HepG2 (cell line): Measurements from ENCODE around the gene ATP5F1A. TPM values are rescaled to one million over a fixed set of nuclear protein-coding genes. Genes with fewer than 3 reads are reported as not detected.
A peak's percentile ranks its signal among the peaks of the same experiment; 100 is the strongest.

Experiments
- ATAD3A ChIP-seq: sonication (generic); formaldehyde crosslinking; IDR thresholded peaks from 2 replicates; pipeline ENCODE4 v1.4.0; 2020; ENCODE audit warnings: missing genetic modification reagents
- GABPA ChIP-seq, 2 experiments: IDR thresholded peaks; 2 replicates each; pipeline ENCODE4 v1.6.1; 2011 to 2016; ENCODE audit warnings: low read depth in 2 of 2, low read length in 1 of 2, missing biosample characterization in 1 of 2, missing genetic modification characterization in 1 of 2
- HES4 ChIP-seq: sonication (generic); formaldehyde crosslinking; IDR thresholded peaks from 2 replicates; pipeline ENCODE4 v1.9.0; 2021; ENCODE audit warnings: mild to moderate bottlenecking, missing genetic modification reagents, borderline replicate concordance
- KDM3A ChIP-seq: IDR thresholded peaks from 2 replicates; pipeline ENCODE4 v1.6.1; 2018; ENCODE audit warnings: low read depth, missing compliant biosample characterization
- KLF16 ChIP-seq, 2 experiments: sonication (generic) in 1 of 2; formaldehyde crosslinking in 1 of 2; IDR thresholded peaks; 2 replicates each; pipeline versions ENCODE4 v1.6.1 to v1.8.0; 2016 to 2023; ENCODE audit warnings: missing genetic modification reagents in 2 of 2, missing compliant biosample characterization in 1 of 2
- MEF2D ChIP-seq: sonication (generic); formaldehyde crosslinking; IDR thresholded peaks from 2 replicates; pipeline ENCODE4 v1.5.1; 2020; ENCODE audit warnings: mild to moderate bottlenecking, missing genetic modification reagents
- SAP130 ChIP-seq: IDR thresholded peaks from 2 replicates; pipeline ENCODE4 v1.6.1; 2016; ENCODE audit warnings: low read depth
- SP4 ChIP-seq: sonication (generic); formaldehyde crosslinking; IDR thresholded peaks from 2 replicates; pipeline ENCODE4 v1.8.1; 2023; ENCODE audit warnings: mild to moderate bottlenecking, missing genetic modification reagents
- ZNF230 ChIP-seq: sonication (generic); formaldehyde crosslinking; IDR thresholded peaks from 2 replicates; pipeline ENCODE4 v1.4.0; 2020; ENCODE audit warnings: mild to moderate bottlenecking, missing genetic modification reagents
- ZNF501 ChIP-seq: sonication (generic); formaldehyde crosslinking; IDR thresholded peaks from 2 replicates; pipeline ENCODE4 v1.5.1; 2020; ENCODE audit warnings: mild to moderate bottlenecking, moderate library complexity, missing genetic modification reagents
- polyA plus RNA-seq, 8 experiments: library from polyadenylated mRNA; depleted of rRNA in 3 of 8; stranded (reverse) in 7 of 8; unstranded in 1 of 8; fragments of >200 nt; fragmentation: Illumina TruSeq in 4 of 8; extraction: Trizol in 4 of 8; gene quantifications; 2 replicates each; pipeline versions ENCODE4 v1.2.1 to v1.2.3, GENCODE V29; 2011 to 2016; ENCODE audit warnings: low read depth in 4 of 8, missing spikeins in 1 of 8, mixed read lengths in 1 of 8; ENCODE audit not compliant: insufficient read depth in 1 of 8
- total RNA-seq, 5 experiments: library from RNA; depleted of rRNA; stranded (reverse); fragments of >200 nt; fragmentation: Illumina TruSeq; extraction: Trizol; gene quantifications; 2 replicates each; pipeline ENCODE4 v1.2.3, GENCODE V29; 2016; ENCODE audit warnings: low read depth in 1 of 5
- TF ChIP-seq, protein P1 (sequence below): sonication (generic); formaldehyde crosslinking; IDR thresholded peaks from one replicate; pipeline ENCODE4 v1.5.1; 2020; ENCODE audit warnings: mild to moderate bottlenecking, missing genetic modification reagents; ENCODE audit errors: not compliant biosample characterization
- TF ChIP-seq, protein P2 (sequence below): sonication (generic); formaldehyde crosslinking; IDR thresholded peaks from 2 replicates; pipeline ENCODE4 v1.5.0; 2020; ENCODE audit warnings: missing genetic modification reagents
- TF ChIP-seq, protein P3 (sequence below): sonication (generic); formaldehyde crosslinking; IDR thresholded peaks from 2 replicates; pipeline ENCODE4 v1.5.0; 2020; ENCODE audit warnings: missing genetic modification reagents, mild to moderate bottlenecking, borderline replicate concordance
- TF ChIP-seq, protein P4 (sequence below): sonication (generic); formaldehyde crosslinking; IDR thresholded peaks from 2 replicates; pipeline ENCODE4 v1.4.0; 2020; ENCODE audit warnings: missing genetic modification reagents
- TF ChIP-seq, protein P5 (sequence below): sonication (generic); formaldehyde crosslinking; IDR thresholded peaks from 2 replicates; pipeline ENCODE4 v1.4.0; 2020; ENCODE audit warnings: mild to moderate bottlenecking, missing genetic modification reagents

Gene ATP5F1A
- total and polyA plus RNA-seq, 2 of the 13 experiments (the other 11 are each of a cell fraction or from before 2014, with no cell fraction given) = 459 to 922 TPM

DNA sequence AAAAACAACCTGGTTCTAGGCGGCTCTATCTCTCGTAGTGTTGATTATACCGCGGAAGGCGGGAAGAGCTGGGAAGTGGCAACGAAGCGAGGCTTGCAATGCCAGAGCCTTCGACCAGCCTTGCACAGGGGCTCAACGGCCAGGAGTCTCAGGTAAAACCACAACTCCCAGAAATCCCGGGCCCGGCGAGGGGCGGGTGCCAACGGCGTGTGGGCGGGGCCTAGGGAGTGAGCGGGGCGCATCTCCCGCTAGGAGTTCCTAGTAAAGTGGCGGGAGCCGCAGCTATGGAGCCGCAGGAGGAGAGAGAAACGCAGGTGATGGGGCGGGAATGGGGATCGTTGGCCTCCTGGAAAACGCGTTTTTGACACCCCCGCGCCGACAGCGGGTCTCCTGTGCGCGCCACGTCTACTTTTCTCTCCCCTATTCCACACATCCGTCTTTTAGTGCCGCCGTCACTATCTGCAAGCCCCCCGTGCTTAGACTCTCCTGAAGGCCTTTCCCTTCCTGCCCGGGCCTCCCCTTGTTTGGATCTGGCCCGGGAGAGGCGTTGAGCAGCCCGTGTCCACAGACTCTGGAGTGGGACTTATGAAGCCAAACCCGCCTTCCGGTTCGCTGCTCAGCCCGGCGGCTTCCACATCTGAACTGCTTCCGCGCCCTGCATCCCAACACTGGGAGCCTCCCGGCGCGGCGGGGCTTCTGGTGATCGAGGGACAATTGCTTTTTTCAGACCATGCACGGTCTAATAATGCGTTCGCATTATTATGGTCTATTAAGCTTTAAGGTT lies 6.2 kb upstream of the ATP5F1A start, which contains the start of gene HAUS1 (continued):
- TF ChIP-seq, protein P1, sequence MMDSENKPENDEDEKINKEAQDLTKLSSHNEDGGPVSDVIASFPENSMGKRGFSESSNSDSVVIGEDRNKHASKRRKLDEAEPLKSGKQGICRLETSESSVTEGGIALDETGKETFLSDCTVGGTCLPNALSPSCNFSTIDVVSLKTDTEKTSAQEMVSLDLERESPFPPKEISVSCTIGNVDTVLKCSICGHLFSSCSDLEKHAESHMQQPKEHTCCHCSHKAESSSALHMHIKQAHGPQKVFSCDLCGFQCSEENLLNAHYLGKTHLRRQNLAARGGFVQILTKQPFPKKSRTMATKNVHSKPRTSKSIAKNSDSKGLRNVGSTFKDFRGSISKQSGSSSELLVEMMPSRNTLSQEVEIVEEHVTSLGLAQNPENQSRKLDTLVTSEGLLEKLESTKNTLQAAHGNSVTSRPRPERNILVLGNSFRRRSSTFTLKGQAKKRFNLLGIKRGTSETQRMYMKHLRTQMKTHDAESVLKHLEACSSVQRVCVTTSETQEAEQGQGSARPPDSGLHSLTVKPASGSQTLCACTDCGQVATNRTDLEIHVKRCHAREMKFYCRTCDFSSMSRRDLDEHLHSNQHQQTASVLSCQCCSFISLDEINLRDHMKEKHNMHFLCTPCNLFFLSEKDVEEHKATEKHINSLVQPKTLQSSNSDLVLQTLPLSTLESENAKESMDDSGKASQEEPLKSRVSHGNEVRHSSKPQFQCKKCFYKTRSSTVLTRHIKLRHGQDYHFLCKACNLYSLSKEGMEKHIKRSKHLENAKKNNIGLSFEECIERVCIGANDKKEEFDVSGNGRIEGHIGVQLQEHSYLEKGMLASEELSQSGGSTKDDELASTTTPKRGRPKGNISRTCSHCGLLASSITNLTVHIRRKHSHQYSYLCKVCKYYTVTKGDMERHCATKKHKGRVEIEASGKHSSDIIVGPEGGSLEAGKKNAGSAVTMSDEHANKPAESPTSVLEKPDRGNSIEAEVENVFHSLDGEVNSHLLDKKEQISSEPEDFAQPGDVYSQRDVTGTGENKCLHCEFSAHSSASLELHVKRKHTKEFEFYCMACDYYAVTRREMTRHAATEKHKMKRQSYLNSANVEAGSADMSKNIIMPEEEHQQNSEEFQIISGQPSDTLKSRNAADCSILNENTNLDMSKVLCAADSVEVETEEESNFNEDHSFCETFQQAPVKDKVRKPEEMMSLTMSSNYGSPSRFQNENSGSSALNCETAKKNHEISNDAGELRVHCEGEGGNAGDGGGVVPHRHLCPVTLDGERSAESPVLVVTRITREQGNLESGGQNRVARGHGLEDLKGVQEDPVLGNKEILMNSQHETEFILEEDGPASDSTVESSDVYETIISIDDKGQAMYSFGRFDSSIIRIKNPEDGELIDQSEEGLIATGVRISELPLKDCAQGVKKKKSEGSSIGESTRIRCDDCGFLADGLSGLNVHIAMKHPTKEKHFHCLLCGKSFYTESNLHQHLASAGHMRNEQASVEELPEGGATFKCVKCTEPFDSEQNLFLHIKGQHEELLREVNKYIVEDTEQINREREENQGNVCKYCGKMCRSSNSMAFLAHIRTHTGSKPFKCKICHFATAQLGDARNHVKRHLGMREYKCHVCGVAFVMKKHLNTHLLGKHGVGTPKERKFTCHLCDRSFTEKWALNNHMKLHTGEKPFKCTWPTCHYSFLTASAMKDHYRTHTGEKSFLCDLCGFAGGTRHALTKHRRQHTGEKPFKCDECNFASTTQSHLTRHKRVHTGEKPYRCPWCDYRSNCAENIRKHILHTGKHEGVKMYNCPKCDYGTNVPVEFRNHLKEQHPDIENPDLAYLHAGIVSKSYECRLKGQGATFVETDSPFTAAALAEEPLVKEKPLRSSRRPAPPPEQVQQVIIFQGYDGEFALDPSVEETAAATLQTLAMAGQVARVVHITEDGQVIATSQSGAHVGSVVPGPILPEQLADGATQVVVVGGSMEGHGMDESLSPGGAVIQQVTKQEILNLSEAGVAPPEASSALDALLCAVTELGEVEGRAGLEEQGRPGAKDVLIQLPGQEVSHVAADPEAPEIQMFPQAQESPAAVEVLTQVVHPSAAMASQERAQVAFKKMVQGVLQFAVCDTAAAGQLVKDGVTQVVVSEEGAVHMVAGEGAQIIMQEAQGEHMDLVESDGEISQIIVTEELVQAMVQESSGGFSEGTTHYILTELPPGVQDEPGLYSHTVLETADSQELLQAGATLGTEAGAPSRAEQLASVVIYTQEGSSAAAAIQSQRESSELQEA (CRISPR knock-in tag) = peak; percentile 82
- TF ChIP-seq, protein P2, sequence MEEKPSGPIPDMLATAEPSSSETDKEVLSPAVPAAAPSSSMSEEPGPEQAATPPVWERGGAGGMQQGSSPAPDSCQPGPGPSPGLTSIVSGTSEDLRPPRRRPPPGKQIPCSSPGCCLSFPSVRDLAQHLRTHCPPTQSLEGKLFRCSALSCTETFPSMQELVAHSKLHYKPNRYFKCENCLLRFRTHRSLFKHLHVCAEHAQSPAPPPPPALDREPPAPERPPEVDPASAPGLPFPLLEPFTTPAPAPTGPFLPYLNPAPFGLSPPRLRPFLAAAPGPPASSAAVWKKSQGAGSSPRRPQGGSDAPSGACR = 0 out of 2 replicates have a peak, but pooled peaks have one; percentile 26
- TF ChIP-seq ZNF230 (CRISPR knock-in tag) (peak; percentile 77; the same call in 1 of the 2 replicates), KLF16 (CRISPR knock-in tag; IDR thresholded peaks at IDR 0.05) (0 out of 4 replicates have a peak, but pooled peaks of 1 of the 2 experiments have one; percentile 23), MEF2D (CRISPR knock-in tag) (peak; percentile 60; the same call in 1 of the 2 replicates), SP4 (peak; percentile 90), ZNF501 (peak; percentile 81), ATAD3A (CRISPR knock-in tag) (no peak), GABPA (IDR thresholded peaks at IDR 0.05; ENCODE audit: low read depth, low read length) (peak; percentile 48), GABPA (CRISPR knock-in tag; IDR thresholded peaks at IDR 0.05; ENCODE audit: low read depth) (peak; percentile 78), HES4 (CRISPR knock-in tag) (peak; percentile 75; the same call in 1 of the 2 replicates), KDM3A (CRISPR knock-in tag) (0 out of 2 replicates have a peak, but pooled peaks have one; percentile 55), SAP130 (CRISPR knock-in tag) (peak; percentile 72)
- TF ChIP-seq, protein P3, sequence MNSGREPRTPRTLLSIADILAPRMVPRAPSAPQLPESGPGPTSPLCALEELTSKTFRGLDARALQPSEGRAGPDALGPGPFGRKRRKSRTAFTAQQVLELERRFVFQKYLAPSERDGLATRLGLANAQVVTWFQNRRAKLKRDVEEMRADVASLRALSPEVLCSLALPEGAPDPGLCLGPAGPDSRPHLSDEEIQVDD = no peak
- TF ChIP-seq, protein P4, sequence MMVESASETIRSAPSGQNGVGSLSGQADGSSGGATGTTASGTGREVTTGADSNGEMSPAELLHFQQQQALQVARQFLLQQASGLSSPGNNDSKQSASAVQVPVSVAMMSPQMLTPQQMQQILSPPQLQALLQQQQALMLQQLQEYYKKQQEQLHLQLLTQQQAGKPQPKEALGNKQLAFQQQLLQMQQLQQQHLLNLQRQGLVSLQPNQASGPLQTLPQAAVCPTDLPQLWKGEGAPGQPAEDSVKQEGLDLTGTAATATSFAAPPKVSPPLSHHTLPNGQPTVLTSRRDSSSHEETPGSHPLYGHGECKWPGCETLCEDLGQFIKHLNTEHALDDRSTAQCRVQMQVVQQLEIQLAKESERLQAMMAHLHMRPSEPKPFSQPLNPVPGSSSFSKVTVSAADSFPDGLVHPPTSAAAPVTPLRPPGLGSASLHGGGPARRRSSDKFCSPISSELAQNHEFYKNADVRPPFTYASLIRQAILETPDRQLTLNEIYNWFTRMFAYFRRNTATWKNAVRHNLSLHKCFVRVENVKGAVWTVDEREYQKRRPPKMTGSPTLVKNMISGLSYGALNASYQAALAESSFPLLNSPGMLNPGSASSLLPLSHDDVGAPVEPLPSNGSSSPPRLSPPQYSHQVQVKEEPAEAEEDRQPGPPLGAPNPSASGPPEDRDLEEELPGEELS (CRISPR knock-in tag) = 0 out of 2 replicates have a peak, but pooled peaks have one; percentile 22
- TF ChIP-seq, protein P5, sequence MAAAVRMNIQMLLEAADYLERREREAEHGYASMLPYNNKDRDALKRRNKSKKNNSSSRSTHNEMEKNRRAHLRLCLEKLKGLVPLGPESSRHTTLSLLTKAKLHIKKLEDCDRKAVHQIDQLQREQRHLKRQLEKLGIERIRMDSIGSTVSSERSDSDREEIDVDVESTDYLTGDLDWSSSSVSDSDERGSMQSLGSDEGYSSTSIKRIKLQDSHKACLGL (CRISPR knock-in tag) = peak; percentile 85; the same call in 1 of the 2 replicates
